CMK (cell line): ENCODE measurements around the gene KLRC1.
A peak's percentile ranks its signal among the peaks of the same experiment; 100 is the strongest.
"Not testable (repeated sequence)": the region's sequence is repeated elsewhere in the genome, so short reads cannot be mapped to it uniquely, and the experiment has no call there.

Experiments
- DNase-seq: peaks from one replicate; pipeline ENCODE4 v3.0.0-alpha.2; 2010; ENCODE audit warnings: low read depth

Gene KLRC1

DNA sequence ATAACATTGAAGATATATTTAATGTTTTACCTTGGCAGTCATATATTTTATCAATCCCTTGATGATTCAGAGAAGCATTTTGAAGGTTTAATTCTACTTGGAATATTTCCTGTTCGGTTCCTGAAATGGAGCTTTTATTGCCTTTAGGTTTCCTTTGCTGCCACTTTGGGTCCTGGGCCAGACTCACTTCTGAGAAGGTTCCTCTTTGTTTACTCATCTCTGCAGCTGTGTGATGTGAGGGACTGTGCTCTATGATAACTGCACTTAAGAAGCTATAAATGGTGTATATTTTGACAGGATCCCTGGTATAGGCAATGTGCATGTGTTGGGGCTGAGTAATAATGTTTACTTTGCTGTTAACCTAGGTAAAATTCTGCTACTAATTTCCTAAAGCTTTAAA is 32.8 kb downstream of the KLRC1 start, which contains the start of gene KLRC3:
KLRC3 (minus strand) TSS at position 262 of the 400 bp plus-strand sequence; CDS start at position 217, 45 bp downstream.
- not testable (repeated sequence) for DNase-seq

DNA sequence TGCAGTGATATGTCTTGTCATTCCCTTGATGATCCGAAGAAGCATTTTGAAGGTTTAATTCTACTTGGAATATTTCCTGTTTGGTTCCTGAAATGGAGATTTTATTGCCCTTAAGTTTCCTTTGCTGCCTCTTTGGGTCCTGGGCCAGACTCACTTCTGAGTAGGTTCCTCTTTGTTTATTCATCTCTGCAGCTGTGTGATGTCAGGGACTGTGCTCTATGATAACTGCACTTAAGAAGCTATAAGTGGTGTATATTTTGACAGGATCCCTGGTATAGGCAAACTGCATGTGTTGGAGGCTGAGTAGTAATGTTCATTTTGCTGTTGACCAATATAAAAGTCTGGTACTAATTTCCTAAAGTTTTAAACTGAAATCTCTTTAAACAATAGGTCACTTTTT is 43.8 kb downstream of the KLRC1 start, which contains the start of gene KLRC4:
KLRC4 (minus strand) TSS at position 366 of the 400 bp plus-strand sequence; CDS start at position 184, 182 bp downstream.
- DNase-seq = peak; percentile 33

DNA sequence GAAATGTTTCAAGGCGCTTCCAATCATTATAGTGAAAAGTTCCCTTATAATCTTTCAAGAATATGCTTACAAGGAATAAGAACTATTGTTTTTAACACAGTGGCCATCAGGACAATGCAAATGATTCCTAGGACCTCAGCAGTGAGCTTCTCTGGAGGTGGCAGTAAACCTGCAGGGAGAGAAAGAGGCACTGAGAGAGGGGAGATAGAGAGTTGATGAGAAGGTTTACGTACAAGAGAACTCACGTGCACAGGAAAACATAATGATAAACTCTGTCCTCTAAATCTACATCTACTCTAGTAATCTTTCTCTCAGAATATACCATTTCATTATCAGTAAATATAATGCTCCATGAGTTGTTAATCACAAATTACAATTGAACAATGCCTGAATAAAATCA is 44.3 kb downstream of the KLRC1 start:
- no peak for DNase-seq

- DNase-seq = no peak
Observed at GRCh38 chr12:10406725-10407124, 46.5 kb downstream of the KLRC1 start.

DNA sequence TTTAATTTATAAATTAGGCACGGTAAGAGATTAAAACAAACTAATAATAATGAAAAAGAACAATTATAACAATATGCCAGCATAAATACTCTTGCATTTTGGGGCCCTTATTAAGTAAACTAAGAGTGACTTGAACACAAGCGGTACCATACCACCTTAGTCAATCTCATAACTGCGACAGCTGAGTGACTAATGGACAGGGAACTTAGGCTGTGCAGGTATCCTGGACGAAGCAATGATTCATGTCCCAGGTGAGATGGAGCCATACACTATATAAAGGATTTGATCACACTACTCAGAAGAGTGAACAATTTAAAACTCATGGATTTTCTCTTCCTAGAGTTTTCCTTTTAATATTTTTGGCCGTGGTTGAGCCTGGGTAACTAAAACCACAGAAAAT is 47.9 kb downstream of the KLRC1 start:
- no peak for DNase-seq

- DNase-seq = no peak
Observed at GRCh38 chr12:10404798-10405197, 48.4 kb downstream of the KLRC1 start.

DNA sequence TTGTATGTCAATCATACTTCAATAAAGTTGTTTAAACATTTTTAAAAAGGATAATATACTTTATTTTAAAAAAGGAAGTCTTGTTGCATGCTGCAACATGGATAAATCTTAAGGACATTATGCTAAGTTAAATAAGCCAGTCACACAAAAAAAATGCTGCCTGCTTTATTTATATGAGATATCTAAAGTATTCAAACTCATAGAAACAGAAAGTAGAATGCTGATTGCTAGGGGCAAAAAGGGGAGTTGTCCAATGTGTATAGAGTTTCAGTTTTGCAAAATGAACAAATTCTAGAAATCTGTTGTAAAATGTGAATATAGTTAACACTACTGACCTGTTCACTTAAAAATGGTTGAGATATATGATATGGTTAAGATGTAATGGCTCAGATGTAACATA is 52.3 kb downstream of the KLRC1 start:
- DNase-seq = no peak

DNA sequence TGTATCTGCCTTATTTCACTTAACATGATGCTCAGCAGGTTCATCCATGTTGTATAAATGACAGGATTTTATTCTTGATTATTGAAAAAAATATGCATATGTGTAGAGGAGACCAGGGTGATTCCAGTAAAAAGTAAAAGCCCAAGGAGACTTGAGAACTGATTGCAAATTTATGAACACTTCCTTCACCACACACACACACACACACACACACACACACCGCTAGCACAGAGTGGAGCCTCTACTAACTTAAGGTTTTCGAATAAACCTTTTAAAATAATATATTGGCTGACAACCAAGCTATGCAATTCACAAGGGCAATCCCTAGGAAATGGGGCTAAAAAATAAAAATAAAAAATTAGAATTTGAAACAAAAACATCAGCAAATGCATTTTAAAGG is 55.0 kb downstream of the KLRC1 start:
- DNase-seq = no peak

- DNase-seq = no peak
Observed at GRCh38 chr12:10397296-10397695, 55.9 kb downstream of the KLRC1 start.

GRCh38 chr12:10396176-10396575 is 57.0 kb downstream of the KLRC1 start:
- not testable (repeated sequence) for DNase-seq
